GM12891 (cell line): ENCODE data around the gene GDF7.

Experiments used
- POLR2AphosphoS5 ChIP-seq: IDR thresholded peaks from 2 replicates; pipeline ENCODE4 v1.6.1; 2011; ENCODE audit warnings: low read depth, low read length, control low read depth
- SPI1 ChIP-seq: IDR thresholded peaks from 2 replicates; pipeline ENCODE4 v1.6.1; 2011; ENCODE audit warnings: low read depth, low read length, control low read depth

DNA sequence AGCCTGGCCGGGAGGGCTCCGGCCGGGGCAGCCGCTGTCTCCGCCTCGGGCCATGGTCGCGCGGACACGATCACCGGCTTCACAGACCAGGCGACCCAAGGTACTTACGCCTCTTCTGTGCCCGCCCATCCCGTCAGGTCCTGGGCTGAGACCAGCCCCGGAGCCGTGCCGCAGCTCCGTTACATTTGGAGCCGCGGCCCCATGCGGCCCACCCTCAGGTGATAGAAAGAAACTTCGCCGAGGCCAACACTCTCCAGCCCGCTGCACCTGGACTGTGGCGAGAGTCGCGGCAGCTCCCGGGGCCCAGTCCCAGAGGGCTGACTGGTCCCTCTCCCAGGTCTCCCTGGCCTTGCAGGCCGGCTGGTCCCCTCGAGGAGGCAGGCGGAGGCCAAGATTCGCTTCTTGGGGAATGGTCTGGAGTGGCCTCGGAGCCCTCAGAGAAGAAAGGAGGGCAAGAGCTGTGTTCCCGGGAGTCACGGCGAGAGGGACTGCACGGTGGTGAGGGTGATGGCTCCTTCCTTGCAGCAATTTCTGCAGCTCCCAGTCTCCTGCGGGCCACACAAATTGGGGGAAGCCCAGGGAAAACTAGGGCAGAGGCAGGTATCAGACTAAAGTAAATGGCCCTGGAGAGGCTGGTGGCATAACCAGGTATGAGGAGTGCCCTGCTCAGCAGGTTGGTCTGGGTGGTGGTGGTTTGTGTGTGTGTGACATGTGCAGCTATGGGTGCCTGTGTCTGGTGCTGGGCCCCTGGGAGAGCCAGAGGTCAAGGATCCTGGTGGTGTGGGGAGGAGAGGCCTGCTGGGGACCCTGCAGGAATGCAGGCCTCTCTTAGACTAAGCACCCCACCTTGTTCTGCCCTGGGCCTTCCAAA is 822 bp downstream of the GDF7 start:
- no peak for TF ChIP-seq POLR2AphosphoS5
- no peak for TF ChIP-seq SPI1
